GM12878 (cell line): ENCODE measurements around the gene PKM.

Experiments
- EZH2 ChIP-seq: IDR thresholded peaks from 2 replicates; pipeline ENCODE4 v1.6.1; 2012; ENCODE audit warnings: low read depth, mild to moderate bottlenecking, control low read depth, inconsistent platforms, low read length, borderline replicate concordance; ENCODE audit not compliant: control insufficient read depth
- SIN3A ChIP-seq: IDR thresholded peaks from 2 replicates; pipeline ENCODE4 v1.6.1; 2012; ENCODE audit warnings: low read depth, low read length, improper control_type of control experiment
- TF ChIP-seq, protein P1 (sequence below), 3 experiments: IDR thresholded peaks in 2 of 3; conservative IDR thresholded peaks in 1 of 3; 2 replicates each; pipeline ENCODE4 v1.5.1; 2011; ENCODE audit warnings: low read depth in 3 of 3, low read length in 3 of 3, mild to moderate bottlenecking in 3 of 3, control low read depth in 2 of 3, moderate library complexity in 2 of 3, inconsistent platforms in 1 of 3, mixed read lengths in 1 of 3; ENCODE audit not compliant: control insufficient read depth in 2 of 3, insufficient read depth in 1 of 3; ENCODE audit errors: extremely low read depth in 1 of 3

DNA sequence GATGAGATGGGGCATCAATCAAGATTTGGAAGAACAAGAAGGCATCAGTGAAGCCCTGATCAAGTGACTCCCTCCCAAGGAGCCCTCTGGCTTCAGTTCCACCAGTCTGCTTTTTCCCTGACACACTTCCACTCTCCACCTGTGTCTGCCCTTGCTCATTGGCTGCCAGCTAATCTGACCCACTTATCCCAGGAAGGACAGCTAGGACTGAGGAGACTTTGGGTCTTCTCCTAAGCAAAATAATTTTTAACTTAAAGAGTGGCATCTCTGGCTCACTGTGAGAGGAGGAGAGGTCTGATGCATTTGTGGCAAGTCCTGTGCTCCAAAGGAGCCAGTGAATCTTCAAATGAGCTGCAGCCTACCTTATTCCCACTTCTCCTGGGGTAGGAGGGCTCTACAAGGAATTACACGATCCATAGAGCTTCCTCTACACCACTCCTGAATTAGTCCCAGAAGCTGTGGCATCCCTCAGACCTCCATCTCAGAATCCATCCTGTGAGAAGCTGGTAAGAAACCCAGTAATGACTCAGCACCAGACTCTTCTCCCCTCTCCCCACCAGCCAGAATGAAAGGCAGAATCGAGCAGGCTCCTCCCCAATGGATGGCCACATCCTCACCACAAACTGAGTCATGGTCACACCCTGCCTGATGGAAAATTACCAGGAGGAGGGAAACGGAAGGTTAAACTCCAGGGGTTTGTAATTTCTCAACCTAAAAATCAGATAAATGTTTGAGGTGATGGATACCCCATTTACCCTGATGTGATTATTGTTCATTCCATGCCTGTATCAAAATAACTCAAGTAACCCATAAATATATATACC is 6.3 kb upstream of the PKM start:
- TF ChIP-seq SIN3A (no peak), EZH2 (no peak)
- TF ChIP-seq, protein P1, sequence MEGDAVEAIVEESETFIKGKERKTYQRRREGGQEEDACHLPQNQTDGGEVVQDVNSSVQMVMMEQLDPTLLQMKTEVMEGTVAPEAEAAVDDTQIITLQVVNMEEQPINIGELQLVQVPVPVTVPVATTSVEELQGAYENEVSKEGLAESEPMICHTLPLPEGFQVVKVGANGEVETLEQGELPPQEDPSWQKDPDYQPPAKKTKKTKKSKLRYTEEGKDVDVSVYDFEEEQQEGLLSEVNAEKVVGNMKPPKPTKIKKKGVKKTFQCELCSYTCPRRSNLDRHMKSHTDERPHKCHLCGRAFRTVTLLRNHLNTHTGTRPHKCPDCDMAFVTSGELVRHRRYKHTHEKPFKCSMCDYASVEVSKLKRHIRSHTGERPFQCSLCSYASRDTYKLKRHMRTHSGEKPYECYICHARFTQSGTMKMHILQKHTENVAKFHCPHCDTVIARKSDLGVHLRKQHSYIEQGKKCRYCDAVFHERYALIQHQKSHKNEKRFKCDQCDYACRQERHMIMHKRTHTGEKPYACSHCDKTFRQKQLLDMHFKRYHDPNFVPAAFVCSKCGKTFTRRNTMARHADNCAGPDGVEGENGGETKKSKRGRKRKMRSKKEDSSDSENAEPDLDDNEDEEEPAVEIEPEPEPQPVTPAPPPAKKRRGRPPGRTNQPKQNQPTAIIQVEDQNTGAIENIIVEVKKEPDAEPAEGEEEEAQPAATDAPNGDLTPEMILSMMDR (IDR thresholded peaks at IDR 0.05 in 2 of 3, conservative IDR thresholded peaks at IDR 0.05 in 1 of 3; ENCODE audit: control insufficient read depth in 2 of 3, extremely low read depth in 1 of 3, insufficient read depth in 1 of 3, low read depth in 3 of 3, low read length in 3 of 3): no peak
